Frontal cortex (tissue), 4 donors: Measurements from ENCODE around the gene FOXP1. TPM values are rescaled to one million over a fixed set of nuclear protein-coding genes. Genes with fewer than 3 reads are reported as not detected.
"Not testable (repeated sequence)": the region's sequence is repeated elsewhere in the genome, so short reads cannot be mapped to it uniquely, and the experiment has no call there.

Source experiments
- DNase-seq, 2 donors: peaks; one replicate each; pipeline ENCODE4 v3.0.0; 2012; ENCODE audit warnings: low spot score in 2 of 2
- FAIRE-seq: peaks from 2 replicates; lab custom pipeline; 2012; peaks lifted over from hg19 to GRCh38; lab: Jason Lieb, UNC
- total RNA-seq: library from RNA; depleted of rRNA; stranded (reverse); fragments of >200 nt; gene quantifications from one replicate; pipeline ENCODE4 v1.2.3, GENCODE V29; 2014
- donor health status: control.
- donor health status: control.
- donor health status: control.

Gene FOXP1
- total RNA-seq, 1 donor from 2014 or later = 118 TPM

DNA sequence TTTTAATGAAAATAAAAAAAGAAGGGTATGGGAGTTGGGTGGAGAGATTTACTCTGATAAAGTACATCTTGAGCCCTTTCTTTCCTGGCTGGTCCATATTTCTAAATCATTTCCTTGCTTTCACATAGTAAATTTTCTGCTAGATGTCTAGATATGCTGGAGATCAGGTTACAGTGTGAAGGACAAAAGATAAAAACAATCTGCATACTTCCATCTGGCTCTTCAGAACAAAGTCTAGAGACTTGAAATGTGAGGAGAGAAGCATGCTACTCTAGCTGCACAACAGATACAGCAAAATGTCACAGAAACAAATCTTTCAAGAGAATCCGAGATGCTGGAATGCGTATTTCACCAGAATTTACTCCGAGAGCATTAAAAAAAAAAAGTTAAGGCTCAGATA is 42.2 kb downstream of the FOXP1 start:
- no peak for DNase-seq
- no peak for FAIRE-seq

DNA sequence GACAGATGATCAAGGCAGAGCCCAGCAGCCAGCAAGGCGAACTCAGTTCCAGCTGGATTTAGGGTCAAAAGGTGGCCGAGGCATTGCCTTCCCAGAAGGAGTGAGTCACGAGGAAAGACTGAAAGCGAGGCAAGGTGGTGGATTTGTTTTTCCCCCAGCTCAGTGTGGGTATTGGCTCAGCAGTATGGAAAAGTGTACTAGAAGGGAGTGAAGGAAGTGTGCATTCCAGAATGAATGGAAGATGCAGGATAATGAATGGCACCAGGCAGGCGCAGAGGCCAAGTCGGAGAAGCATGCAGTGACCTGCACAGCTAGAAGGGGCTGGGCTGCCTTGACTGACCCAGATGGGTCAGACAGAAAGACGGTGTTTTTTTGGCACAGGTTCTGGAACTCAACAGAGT is 46.3 kb downstream of the FOXP1 start:
- no peak for DNase-seq
- no peak for FAIRE-seq

DNA sequence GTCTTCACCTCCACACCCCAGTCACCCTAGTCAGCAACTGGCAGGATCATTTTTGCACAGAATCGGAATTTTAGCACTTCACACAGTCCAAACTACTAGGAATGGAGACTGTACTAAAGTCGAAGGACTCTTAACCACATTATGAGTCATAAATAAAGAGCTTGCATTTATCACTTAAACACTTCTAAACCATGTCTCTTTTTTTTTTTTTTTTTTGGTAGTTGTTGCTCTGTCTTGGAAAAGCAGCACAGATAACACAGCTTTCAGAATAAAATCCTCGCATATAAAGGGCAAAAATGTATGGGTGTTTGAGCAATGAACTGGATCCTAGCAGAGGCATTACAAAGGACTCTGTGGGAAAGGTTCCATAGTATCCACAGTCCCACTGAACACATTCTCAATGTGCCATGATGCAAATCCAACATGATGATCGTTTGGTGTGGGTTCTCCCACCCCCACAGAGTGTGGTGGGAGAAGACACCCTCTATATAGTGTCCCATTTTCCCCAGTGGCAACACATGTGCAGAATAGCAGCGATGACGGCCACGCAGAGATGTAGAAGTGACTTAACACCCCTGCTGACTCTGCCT is 47.1 kb downstream of the FOXP1 start:
- no peak for DNase-seq
- no peak for FAIRE-seq

DNA sequence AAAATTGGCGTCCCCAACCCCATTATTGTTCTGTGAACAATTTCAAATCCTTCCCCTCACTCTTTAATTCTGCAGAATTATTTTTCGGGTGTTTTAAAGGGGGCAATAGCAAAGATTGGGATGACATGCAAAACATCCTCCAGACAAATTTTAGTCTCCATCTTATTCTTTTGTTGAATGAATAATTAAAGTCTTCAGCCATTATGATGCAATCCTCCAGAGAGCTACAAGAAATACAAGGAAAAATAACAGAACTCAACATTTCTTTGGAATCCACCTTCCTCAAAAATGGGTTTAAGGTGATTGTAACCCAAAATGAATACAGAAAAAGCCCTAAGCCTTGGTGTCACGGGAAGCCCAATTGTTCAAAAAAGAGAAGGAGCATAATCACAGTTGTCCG is 49.9 kb downstream of the FOXP1 start:
- DNase-seq (no peak), FAIRE-seq (no peak)

DNA sequence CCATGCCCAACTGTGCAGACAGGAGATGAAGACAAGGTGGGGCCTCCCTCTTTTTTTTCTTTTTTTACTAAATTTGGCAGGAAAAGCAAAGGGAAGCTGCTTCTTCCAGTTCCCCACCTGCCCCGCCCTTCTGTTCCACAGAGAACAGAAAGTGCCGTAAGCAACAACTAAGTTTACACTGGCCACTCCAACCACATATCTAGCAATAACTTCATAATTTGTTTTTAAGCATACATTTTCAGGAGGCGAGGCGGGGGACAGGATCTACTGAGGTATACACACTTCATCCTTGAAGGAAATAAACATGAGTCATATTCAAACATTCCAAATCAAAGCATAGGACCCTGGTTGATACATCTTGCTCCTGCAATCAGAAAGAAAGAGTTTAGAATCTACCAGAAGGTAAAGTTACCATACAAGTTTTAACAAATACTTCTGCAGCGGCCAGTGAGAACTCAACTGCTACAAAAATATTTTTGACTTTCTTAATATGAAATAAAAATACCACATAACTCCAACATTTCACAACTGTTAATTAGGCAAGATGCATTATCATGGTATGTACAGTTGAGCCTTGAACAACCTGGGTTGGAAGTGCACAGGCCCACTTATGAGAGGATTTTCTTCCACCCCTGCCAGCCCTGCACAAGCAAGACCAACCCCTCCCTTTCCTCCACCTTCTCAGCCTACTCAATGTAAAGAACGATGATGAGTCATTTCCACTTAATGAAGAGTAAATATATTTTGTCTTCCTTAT is 50.7 kb downstream of the FOXP1 start:
- DNase-seq (no peak), FAIRE-seq (no peak)

DNA sequence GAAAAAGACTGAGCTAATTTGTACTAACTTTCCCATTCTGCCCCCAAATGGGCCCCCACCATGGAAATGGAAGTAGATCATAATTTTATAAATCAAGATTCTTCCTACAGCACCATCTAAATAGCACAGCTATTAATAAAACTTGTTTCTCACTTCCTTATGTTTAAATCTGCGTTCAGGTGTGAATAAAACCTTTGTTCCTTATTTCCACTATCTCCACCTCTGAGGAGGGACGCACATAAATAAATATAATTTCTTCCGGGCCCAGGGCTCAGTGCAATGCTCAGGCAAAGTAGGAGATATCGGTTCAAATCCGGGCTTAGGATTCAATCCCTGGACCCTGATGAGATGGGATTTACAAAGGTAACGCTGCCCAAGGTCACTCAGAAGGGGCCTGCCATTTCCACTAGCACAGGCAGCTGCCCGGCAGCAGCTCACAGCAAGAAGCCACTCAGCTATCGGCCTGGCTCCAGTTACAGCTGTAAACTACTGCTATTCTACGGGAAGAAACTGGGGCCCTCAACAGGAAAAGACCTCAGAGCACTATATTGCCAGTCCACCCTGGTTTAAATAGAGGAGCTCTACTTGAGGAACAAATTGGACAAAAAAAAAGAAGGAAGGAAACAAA is 52.5 kb downstream of the FOXP1 start:
- FAIRE-seq (no peak), DNase-seq (no peak)

DNA sequence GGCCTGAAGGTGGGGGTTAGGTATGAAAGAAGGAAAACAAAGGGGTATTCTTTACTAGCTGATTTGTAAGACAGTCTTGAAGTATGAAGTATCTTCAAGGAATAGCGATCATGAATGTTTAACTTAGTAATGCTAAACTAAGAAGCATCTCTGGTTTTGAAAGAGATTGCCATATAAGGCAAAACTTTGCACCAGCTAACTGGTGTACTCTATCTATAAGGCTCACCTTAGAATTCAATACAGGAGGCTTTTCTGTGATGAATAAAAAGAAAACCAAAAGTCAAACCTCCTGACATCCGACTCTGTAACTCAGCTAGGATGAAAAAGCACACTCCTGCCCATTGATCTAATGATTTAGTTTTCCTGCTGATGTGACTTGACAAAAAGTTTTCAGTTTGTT is 54.7 kb downstream of the FOXP1 start:
- no peak for FAIRE-seq

DNA sequence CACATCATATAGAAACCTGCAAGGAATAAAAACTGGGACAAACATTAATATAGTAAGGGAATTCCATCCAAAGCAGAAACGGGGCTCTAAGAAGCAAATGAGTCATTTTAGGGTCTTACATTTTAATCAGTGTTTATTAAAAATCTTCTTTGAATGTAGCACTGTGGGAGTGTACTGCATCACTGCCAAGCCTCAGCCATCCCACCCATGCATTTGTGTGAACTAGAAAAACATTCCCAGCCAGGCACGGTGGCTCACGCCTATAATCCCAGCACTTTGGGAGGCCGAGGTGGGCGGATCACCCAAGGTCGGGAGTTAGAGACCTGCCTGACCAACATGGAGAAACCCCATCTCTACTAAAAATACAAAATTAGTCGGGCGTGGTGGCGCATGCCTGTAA is 57.1 kb downstream of the FOXP1 start:
- FAIRE-seq, DNase-seq: not testable (repeated sequence)

More for the DNA sequence above, 54.7 kb downstream of the FOXP1 start:
- no peak for DNase-seq

DNA sequence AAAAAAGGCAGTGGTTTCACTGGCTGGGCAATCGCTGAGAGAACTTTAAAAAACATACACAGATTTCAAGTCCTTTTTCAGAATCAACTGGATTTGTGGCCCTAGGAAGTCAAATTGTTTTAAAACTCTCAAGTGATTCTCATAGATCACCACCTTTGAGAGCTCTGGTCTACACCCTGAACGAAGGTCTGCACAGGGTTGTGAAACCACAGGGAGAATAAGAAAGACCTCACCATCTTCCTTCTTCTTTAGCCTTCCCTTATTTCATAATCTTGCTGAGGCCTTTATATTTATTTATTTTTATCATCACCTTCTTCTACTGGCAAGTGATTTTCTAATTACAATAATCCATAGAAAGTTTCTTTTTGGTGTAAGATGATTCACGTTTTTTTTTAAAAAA is 58.1 kb downstream of the FOXP1 start:
- no peak for FAIRE-seq
- no peak for DNase-seq

DNA sequence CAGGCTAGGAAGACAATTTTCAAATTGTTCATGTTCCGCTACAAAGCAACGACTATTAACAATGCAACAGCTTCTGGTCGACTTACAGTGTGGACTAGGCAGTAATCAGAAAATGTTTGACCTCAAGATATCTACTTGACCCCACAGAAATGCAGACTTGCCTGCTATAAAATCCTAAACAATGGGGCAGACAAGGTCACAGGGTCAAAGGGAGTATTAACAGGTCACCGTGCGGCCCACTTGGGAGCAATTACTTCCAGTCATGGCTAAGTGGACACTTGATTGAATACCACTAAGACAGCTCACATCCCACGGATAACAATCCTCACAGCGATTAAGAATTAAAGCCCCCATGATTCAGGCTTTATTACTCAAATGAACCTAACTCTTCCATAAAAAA is 58.9 kb downstream of the FOXP1 start:
- DNase-seq (no peak), FAIRE-seq (no peak)

DNA sequence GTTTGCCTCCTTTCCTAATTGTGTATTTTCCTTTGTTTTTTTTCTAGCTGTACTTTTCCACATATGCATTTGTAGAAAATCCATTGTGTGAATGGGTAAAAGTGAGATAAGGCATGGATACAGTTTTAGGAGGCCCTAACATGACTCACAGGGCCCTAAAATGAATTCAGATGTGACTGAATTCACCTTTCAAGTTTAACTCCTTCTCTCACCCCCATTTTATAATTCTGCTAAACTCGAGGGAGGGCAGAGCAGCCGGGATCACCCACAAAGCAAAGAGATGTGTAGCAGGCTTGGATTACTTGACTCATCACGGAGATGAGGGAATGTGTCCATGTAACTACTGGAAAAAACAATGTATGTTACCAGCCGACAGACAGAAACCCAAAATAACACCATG is 59.9 kb downstream of the FOXP1 start:
- DNase-seq (no peak), FAIRE-seq (no peak)

DNA sequence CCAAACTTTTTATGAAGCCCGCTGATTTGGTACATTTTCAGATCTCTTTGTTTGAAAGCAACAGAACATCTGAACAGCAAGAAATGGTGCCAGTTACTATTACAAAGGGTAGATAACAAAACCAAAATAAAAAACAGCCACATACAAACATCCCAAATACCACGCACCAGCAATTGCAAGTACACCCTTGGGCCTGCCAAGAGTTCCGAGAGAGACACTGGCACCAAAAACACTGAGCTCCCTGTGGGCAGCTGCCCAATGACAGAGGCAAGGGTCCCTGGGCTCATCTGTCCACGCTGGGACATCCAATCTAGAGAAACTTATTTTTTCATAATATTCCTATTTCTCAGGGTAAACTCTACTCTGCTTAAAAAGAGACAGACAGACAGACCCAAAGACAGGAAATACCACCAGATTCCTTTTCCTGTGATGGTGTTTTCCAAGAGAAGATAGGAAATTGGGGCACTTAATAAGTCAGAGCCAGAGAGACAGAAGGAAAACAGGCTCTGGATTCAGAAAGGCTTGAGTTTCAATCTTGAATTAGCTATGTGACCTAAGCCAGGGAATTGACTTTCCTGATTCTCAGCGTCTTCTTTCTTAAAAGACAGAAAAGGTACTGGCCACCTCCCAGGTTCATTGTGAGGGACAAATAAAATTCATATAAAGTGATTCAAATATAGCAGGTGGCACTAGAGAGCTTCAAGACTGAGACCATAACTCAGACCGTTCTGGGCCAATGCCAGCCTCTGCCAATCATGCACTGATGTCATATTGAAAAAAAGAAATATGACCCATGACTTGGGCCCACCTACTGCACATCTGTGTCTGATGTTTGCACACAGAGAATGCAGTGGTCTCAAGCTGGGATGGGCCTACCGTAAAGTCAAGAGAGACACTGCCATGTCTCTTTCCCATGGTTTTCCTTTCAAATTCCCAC is 61.3 kb downstream of the FOXP1 start:
- DNase-seq = no peak
- no peak for FAIRE-seq

DNA sequence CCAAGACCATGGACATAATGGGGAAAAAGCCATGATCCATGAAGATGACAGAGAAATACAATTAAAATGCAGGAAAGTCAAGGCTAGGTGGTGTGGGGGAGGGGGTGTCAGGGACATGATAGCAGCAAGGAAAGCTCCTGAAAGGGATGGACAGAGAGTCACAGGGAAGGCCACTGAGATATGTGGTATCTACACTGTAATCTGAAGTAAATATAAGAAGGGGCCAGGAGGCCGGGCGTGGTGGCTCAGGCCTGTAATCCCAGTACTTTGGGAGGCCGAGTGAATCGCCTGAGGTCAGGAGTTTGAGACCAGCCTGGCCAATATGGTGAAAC is 62.5 kb downstream of the FOXP1 start:
- no peak for FAIRE-seq
- no peak for DNase-seq

DNA sequence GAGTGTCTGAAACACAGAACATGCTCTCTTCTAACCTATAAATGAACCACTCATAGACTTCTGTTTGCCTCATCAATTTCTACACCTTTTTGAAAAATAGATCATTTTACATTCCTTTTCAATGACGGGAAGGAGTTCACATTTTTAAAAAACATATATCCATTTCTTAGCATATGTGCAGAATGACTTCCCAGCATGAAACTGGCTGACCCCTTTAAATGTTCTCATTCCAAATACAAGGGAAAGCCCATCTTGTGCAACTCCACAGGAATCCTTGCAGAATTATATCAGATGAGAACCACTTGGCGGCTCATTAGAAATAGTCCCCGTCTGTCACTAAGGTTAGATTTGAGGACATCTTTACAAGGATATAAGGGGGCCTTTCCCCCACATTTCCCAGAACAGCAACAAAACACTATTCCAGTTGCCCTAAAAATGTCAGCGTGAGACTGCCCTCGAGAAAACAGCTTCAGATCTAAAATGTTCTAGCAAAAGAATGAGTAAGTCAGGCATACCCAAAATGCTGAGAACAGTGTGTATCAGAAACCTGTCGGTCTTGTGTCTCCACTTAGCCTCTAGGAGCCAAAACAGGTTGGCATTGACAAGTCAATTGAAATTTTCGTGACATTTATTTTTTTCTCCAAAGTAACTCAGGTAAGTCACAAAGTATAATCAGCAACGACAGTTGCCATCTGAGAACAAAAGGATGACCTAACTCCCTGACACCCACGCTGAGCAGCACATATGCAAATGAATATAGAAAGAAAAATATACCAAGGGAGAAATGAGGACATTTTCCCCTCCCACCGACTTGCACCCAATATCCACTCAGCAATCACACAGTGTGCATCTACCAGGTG is 63.1 kb downstream of the FOXP1 start:
- no peak for DNase-seq
- FAIRE-seq = no peak

DNA sequence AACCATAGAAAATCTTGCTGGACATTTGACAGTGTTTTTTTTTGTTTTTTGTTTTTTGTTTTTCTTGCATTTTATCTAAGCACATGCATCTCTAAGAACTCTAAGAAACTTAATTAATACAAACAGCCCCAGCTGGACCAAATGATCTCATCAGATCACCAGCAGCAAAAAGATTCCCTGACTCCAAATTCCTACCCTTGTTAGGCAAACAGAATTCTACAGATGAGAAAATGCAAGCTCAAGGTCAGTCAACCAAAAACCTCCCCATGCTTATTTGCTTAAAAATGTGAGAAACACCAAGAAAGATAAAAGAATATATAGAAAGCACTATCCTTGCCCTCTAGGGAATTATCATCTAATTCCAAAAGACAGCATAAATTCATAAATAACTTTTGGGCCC is 65.4 kb downstream of the FOXP1 start:
- no peak for DNase-seq

DNA sequence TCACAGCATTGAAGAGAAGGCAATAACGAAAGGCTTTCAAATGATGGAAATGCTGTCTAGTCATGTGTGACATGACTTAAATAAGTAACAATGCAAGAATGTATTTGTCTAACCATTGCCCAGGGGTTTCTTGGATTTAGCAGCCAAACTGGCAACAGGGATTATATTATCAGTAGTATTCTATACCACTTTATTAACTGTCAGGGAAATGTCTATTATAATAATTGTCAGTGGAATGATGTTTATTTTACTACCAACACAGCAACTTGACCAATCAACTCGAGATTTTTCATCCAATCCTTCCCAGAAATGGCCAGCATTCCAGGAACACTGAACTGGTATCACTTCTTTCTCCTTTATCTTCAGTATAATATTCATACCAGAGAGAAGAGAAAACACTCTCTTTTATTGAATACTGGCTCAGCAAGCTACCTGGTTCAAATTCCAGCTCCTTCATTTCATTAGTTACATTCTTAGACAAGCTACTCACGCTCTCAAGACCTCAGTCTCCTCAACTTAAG is 66.2 kb downstream of the FOXP1 start:
- no peak for FAIRE-seq
- DNase-seq = no peak

More for the DNA sequence above, 65.4 kb downstream of the FOXP1 start:
- no peak for FAIRE-seq

DNA sequence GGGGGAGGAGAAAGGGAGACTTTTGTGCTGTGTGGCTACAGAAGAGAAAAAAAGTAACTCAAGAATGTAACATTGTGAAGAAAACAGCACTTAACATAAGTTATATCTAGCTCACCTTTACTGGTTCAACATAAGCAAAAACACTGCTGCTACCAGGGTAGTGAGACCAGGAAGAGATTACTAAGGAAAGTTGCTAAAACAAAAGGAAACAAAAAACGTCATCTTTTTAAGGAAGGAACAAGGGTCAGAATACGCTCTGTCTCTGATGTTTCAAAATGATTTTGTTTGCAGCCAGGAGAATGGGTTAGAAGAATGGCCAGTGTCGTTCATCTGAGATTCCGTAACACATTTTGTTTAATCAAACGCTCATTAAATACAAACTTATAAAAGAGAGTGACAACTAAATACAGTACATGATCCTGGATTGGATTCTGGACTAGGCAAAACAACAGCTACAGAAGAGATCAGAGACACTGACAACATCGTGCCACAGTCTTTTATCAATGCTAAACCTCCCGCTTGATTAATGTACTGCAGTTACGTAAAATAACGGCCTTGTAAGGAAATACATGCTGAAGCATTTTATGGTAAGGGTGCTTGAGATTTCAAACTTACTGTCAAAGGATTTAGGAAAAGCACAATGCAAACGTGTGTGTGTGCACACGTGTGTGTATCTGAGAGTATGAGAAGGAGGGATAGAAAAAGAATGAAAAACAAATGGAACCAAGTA is 67.7 kb downstream of the FOXP1 start:
- FAIRE-seq (no peak), DNase-seq (no peak)

DNA sequence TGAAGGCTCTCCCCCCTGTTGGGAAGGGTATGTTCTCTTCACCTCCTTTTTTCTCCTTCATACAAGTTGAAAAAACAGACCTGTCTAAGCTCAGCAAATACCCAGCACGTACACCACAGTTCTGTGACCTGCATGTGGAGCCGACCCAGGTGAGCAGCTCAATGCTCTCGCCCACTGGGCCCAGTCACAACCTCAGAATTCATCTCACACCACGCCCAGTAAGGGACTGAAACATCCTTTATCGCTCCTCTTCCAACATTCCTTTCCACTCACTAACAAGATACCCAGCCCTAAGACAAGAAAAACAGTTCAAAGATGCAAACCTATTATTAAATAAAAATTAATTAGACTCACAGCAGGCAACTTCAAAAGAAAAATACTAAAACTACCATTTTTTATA is 68.9 kb downstream of the FOXP1 start:
- FAIRE-seq (no peak), DNase-seq (no peak)

DNA sequence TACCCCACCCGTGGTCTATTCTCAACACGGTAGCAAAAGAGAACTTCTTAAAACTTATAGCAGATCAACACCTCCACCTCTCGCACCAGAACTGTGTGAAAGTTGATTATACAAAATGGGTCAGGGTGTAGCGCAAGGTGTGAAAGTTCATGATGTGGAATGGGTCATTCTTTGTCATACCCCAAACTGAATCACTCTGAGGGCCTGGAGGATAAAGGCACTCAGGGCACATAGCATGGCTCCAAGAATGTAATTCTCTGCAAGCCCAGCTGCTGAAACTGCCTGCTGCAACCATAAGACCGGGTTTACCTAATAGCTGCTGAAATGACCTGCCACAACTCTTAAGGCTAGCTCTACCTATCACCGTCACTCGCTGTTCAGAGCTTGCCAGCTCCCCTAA is 70.0 kb downstream of the FOXP1 start:
- FAIRE-seq (no peak), DNase-seq (no peak)
